Ovary (tissue), 9 donors: ENCODE data around the gene ASL. TPM values are rescaled to one million over a fixed set of nuclear protein-coding genes. Genes with fewer than 3 reads are reported as not detected.
A peak's percentile ranks its signal among the peaks of the same experiment; 100 is the strongest.
"Not testable (repeated sequence)": the region's sequence is repeated elsewhere in the genome, so short reads cannot be mapped to it uniquely, and the experiment has no call there.

Source experiments
- DNase-seq, 5 donors: peaks; one replicate each; pipeline ENCODE4 v3.0.0-alpha.2; 2019 to 2020
- H3K27ac ChIP-seq, 2 donors: fragments of 200-600 bp; one replicate each; pipeline versions ENCODE4 v1.5.1 to v1.8.0; 2019 to 2022
- H3K27me3 ChIP-seq: fragments of 200-600 bp; one replicate; pipeline ENCODE4 v1.8.0; 2022
- H3K36me3 ChIP-seq: fragments of 200-600 bp; sonication (generic); one replicate; pipeline ENCODE4 v1.5.1; 2019
- H3K4me1 ChIP-seq: one replicate; pipeline ENCODE4 v1.8.1; 2013; ENCODE audit warnings: mild to moderate bottlenecking, moderate library complexity; ENCODE audit not compliant: insufficient read depth
- H3K4me3 ChIP-seq: fragments of 200-600 bp; sonication (generic); one replicate; pipeline ENCODE4 v1.5.1; 2017
- H3K9me3 ChIP-seq, 2 donors: fragments of 200-600 bp in 1 of 2; sonication (generic) in 1 of 2; one replicate each; pipeline versions ENCODE4 v1.5.1 to v1.8.1; 2013 to 2019; ENCODE audit warnings: mild to moderate bottlenecking in 1 of 2, moderate library complexity in 1 of 2
- CTCF ChIP-seq, 3 donors: fragments of 450-650 bp in 2 of 3; fragments of 200-600 bp in 1 of 3; IDR thresholded peaks; one replicate each; pipeline versions ENCODE4 v1.5.1 to v1.8.0; 2016 to 2022; ENCODE audit warnings: antibody characterized with exemption in 3 of 3, mild to moderate bottlenecking in 1 of 3
- EP300 ChIP-seq: sonication (generic); formaldehyde crosslinking; IDR thresholded peaks from one replicate; pipeline ENCODE4 v1.6.1; 2017; ENCODE audit warnings: antibody characterized with exemption
- POLR2A ChIP-seq: fragments of 450-650 bp; IDR thresholded peaks from one replicate; pipeline ENCODE4 v1.6.1; 2017; ENCODE audit warnings: antibody characterized with exemption, mild to moderate bottlenecking, moderate library complexity
- WGBS, 3 donors: extraction: QIAGEN DNeasy Blood & Tissue Kit in 1 of 3; methylation state at CpG; one replicate each; pipeline versions ENCODE4 v1.1.5 to v1.1.7; 2013 to 2017; 5-methylcytosine and 5-hydroxymethylcytosine counted together
- intact Hi-C, 4 donors: fragments of 100-400 bp; cut with DNase I; formaldehyde crosslinking; loops; one replicate each; pipeline versions ENCODE4 v1.11.0 to v1.15.1; 2022 to 2023
- polyA plus RNA-seq, 2 donors: library from polyadenylated mRNA; stranded (reverse); fragments of 200-250 nt in 1 of 2; fragments of 350-450 nt in 1 of 2; fragmentation: Illumina TruSeq in 1 of 2; extraction: RNeasy Lipid Tissue Mini Kit (QIAGEN cat#74804) in 1 of 2; gene quantifications; one replicate each; pipeline ENCODE4 v1.2.3, GENCODE V29; 2013 to 2014
- total RNA-seq, 7 donors: library from RNA; depleted of rRNA in 2 of 7; stranded (reverse); fragments of >200 nt in 2 of 7; fragmentation: NEBNext Ultra II Directional in 3 of 7; extraction: Animal tissue kit (Norgen Biotek cat#: 25700) in 3 of 7; gene quantifications; one replicate each; pipeline versions ENCODE4 v1.1.0 to v1.2.4, GENCODE V29; 2016 to 2023
- donor health status: DM: no; HTN: no; CAD: no; lungs with moderate emphysema.
- donor health status: DM: no; HTN: no; CAD: no.
- donor health status: Bipolar disorder and iron deficiency.
- donor health status: DM: yes; HTN: yes; CAD: no.
- donor health status: DM: no; HTN: no; CAD: no.
- donor health status: DM: yes; HTN: yes; CAD: no.

The ASL gene
- total and polyA plus RNA-seq, 9 donors = 2.8 to 28.8 (median 18.6) TPM

GRCh38 chr7:66070222-66070621, 5.4 kb upstream of the ASL start:
- 79 to 90% (median 83%) methylated on average over 1 of the region's 1 CpG for WGBS, 3 donors
- Histone ChIP-seq H3K9me3 (no peaks in the 10 kb centered on the region), H3K4me1 (peaks cover 2% of the 10 kb centered on the region), H3K27me3 (no peaks in the 10 kb centered on the region), H3K4me3 (no peak overlapping the region), H3K27ac (no peak overlapping the region), H3K36me3 (no peaks in the 10 kb centered on the region)
- no peak for TF ChIP-seq POLR2A
- no peak for TF ChIP-seq CTCF (IDR thresholded peaks at IDR 0.05)
- no peak for TF ChIP-seq EP300
- DNase-seq = no peak
- intact Hi-C loops = no loop called here

- intact Hi-C loops, H3K4me3 ChIP-seq, H3K9me3 ChIP-seq, H3K4me1 ChIP-seq, DNase-seq, H3K27ac ChIP-seq, H3K27me3 ChIP-seq, H3K36me3 ChIP-seq: not testable (repeated sequence)
- 66 to 68% (median 67%) methylated on average over 7 of the region's 7 CpGs for WGBS, 3 donors
Measured at GRCh38 chr7:66072208-66072607, 3.4 kb upstream of the ASL start.

GRCh38 chr7:66076462-66077329, 1.1 kb downstream of the ASL start:
- peak overlapping the region in 1 of 2 donors; percentile 49 for H3K27ac ChIP-seq
- intact Hi-C loops = no loop called here

GRCh38 chr7:66078067-66078466, 2.4 kb downstream of the ASL start:
- TF ChIP-seq POLR2A (no peak), CTCF (IDR thresholded peaks at IDR 0.05) (no peak), EP300 (no peak)
- H3K4me1 ChIP-seq = peaks cover 10% of the 10 kb centered on the region
- no peak overlapping the region for H3K4me3 ChIP-seq
- H3K36me3 ChIP-seq = no peaks in the 10 kb centered on the region
- no peak for DNase-seq
- no peak overlapping the region for H3K27ac ChIP-seq
- H3K9me3 ChIP-seq = no peaks in the 10 kb centered on the region
- no peaks in the 10 kb centered on the region for H3K27me3 ChIP-seq
- intact Hi-C loops = no loop called here
- 85 to 90% (median 87%) methylated on average over 5 of the region's 5 CpGs for WGBS, 3 donors

More at GRCh38 chr7:66076462-66077329, 1.1 kb downstream of the ASL start:
- 64 to 71% (median 67%) methylated on average over 11 of the region's 11 CpGs for WGBS, 3 donors
- no peaks in the 10 kb centered on the region for H3K9me3 ChIP-seq
- peak overlapping the region; percentile 87 for H3K4me3 ChIP-seq
- peaks cover 10% of the 10 kb centered on the region for H3K4me1 ChIP-seq
- TF ChIP-seq EP300 (no peak), POLR2A (no peak), CTCF (IDR thresholded peaks at IDR 0.05) (no peak)
- DNase-seq = no peak
- no peaks in the 10 kb centered on the region for H3K27me3 ChIP-seq
- H3K36me3 ChIP-seq = no peaks in the 10 kb centered on the region

GRCh38 chr7:66082083-66082482, 6.5 kb downstream of the ASL start:
- H3K4me1 ChIP-seq = peaks cover 1% of the 10 kb centered on the region
- H3K4me3 ChIP-seq = no peak overlapping the region
- intact Hi-C loops = no loop called here
- no peaks in the 10 kb centered on the region for H3K27me3 ChIP-seq
- no peak for DNase-seq
- 96 to 99% (median 98%) methylated on average over 6 of the region's 6 CpGs for WGBS, 3 donors
- TF ChIP-seq EP300 = no peak
- no peak for TF ChIP-seq POLR2A
- no peak for TF ChIP-seq CTCF (IDR thresholded peaks at IDR 0.05)
- no peak overlapping the region for H3K27ac ChIP-seq
- no peaks in the 10 kb centered on the region for H3K36me3 ChIP-seq
- H3K9me3 ChIP-seq = no peaks in the 10 kb centered on the region
